K562 (cell line): ENCODE measurements around the gene NTN4. TPM values are rescaled to one million over a fixed set of nuclear protein-coding genes. Genes with fewer than 3 reads are reported as not detected.

Experiments
- CHD7 ChIP-seq: fragments of 200-600 bp; sonication (generic); IDR thresholded peaks from one replicate; pipeline ENCODE4 v1.6.1; 2012; ENCODE audit warnings: mild to moderate bottlenecking, low read depth, low read length, inconsistent platforms
- TBP ChIP-seq: optimal IDR thresholded peaks from 2 replicates; pipeline ENCODE3; 2011; ENCODE audit warnings: low read depth, low read length, improper control_type of control experiment
- polyA plus RNA-seq, 8 experiments: library from polyadenylated mRNA; depleted of rRNA in 4 of 8; stranded (reverse) in 5 of 8; unstranded in 3 of 8; fragments of >200 nt; fragmentation: Nextera tagmentation in 2 of 8; fragmentation: Illumina TruSeq in 1 of 8; extraction: Ambion mirVana in 2 of 8; extraction: Trizol in 1 of 8; gene quantifications; 2 replicates each; pipeline versions ENCODE4 v1.2.1 to v1.2.3, GENCODE V29; 2011 to 2014; ENCODE audit warnings: inconsistent platforms in 1 of 8, missing spikeins in 1 of 8
- total RNA-seq, 7 experiments: library from RNA; depleted of rRNA in 6 of 7; stranded (reverse); fragments of >200 nt in 6 of 7; fragmentation: Illumina TruSeq in 2 of 7; extraction: Trizol in 2 of 7; gene quantifications; 2 replicates each; pipeline versions ENCODE4 v1.2.1 to v1.2.3, GENCODE V29; 2011 to 2021; ENCODE audit warnings: low replicate concordance in 1 of 7

NTN4 gene
- total and polyA plus RNA-seq, 9 of the 15 experiments (the other 6 are each of a cell fraction or from before 2014, with no cell fraction given) = 0.13 TPM; not detected in 8

GRCh38 chr12:95810411-95810810 is 19.8 kb upstream of the NTN4 start (continued):
- TF ChIP-seq CHD7 = no peak
- TF ChIP-seq TBP = no peak
